Mammary epithelial cell (primary cell): ENCODE results near the gene TEFM.

Experiments used
- CTCF ChIP-seq, 2 donors: IDR thresholded peaks in 1 of 2; conservative IDR thresholded peaks in 1 of 2; 2 replicates each; pipeline ENCODE4 v1.5.1; 2011 to 2012; ENCODE audit warnings: inconsistent platforms in 2 of 2, low read length in 2 of 2, mild to moderate bottlenecking in 2 of 2, control low read depth in 1 of 2, low read depth in 1 of 2; ENCODE audit not compliant: insufficient read depth in 1 of 2; ENCODE audit errors: extremely low read depth in 1 of 2
- EZH2 ChIP-seq: IDR thresholded peaks from 2 replicates; pipeline ENCODE4 v1.6.1; 2012; ENCODE audit warnings: low read length, inconsistent platforms, borderline replicate concordance

- TF ChIP-seq CTCF (conservative IDR thresholded peaks at IDR 0.05 in 1 of 2, IDR thresholded peaks at IDR 0.05 in 1 of 2; ENCODE audit: extremely low read depth in 1 of 2, insufficient read depth in 1 of 2, low read depth in 1 of 2, low read length in 2 of 2) (no peak), EZH2 (no peak)
Observed at GRCh38 chr17:30869005-30869404, 37.0 kb downstream of the TEFM start.
